ENCODE data around the gene ANKRD16.

DNA sequence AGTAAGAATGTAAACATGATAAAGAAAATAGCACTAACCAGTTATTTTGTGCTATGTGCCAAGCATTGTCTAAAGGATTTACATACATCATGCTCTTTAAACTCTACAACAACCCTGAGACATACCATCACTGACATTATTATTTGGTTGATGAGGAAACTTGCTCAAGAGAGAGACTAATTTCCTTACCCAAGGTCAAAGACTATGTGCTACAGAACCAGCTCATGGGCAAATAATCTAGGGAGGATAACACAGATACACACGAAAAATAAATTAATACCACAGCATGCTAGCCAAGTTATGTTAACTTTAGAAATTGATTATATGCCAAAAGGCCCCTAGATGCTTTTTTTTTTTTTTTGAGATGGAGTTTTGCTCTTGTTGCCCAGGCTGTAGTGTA lies 2.7 kb downstream of the ANKRD16 start:
- no peak for TF ChIP-seq POLR2A (IDR thresholded peaks at IDR 0.05; ENCODE audit: low read depth, low read length)
- TF ChIP-seq TAF1 (IDR thresholded peaks at IDR 0.05; ENCODE audit: borderline replicate concordance, low read depth, low read length) = no peak
- no peak for TF ChIP-seq POLR2AphosphoS5 (IDR thresholded peaks at IDR 0.05; ENCODE audit: low read depth, low read length)
